ENCODE data around the gene MLANA. TPM values are rescaled to one million over a fixed set of nuclear protein-coding genes. Genes with fewer than 3 reads are reported as not detected.

The MLANA gene
- total RNA-seq, 1 experiment from 2014 or later, result not detected

DNA sequence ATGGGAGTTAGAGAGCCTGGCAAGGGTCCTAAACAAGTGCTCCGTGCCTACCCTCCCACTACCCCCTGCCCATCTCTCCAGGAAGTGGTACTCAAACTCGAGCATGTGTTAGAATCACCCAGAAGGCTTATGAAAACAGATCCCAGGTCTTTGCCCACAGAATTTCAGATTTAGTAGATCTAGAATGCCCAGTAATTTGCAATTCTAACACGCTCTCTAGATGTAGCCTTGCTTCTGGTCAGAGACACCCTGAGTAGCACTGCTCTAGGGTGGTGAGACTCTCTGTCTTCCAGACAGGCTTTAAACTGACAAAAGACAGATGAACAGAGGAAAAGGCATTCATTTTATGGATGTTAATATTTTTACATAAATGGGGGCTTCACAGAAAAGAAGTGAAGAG, 37.1 kb upstream of the MLANA start:
- no peak overlapping the region for H3K27ac Mint-ChIP-seq
- no peak for DNase-seq (ENCODE audit: low spot score)
- no peaks in the 10 kb centered on the region for H3K4me1 Mint-ChIP-seq
- TF ChIP-seq SOX15 (CRISPR knock-in tag; IDR thresholded peaks at IDR 0.05) (no peak), GABPB1 (CRISPR knock-in tag; IDR thresholded peaks at IDR 0.05) (no peak)
- TF ChIP-seq, protein P1, sequence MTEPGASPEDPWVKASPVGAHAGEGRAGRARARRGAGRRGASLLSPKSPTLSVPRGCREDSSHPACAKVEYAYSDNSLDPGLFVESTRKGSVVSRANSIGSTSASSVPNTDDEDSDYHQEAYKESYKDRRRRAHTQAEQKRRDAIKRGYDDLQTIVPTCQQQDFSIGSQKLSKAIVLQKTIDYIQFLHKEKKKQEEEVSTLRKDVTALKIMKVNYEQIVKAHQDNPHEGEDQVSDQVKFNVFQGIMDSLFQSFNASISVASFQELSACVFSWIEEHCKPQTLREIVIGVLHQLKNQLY (CRISPR knock-in tag; IDR thresholded peaks at IDR 0.05), result no peak
- TF ChIP-seq, protein P2, sequence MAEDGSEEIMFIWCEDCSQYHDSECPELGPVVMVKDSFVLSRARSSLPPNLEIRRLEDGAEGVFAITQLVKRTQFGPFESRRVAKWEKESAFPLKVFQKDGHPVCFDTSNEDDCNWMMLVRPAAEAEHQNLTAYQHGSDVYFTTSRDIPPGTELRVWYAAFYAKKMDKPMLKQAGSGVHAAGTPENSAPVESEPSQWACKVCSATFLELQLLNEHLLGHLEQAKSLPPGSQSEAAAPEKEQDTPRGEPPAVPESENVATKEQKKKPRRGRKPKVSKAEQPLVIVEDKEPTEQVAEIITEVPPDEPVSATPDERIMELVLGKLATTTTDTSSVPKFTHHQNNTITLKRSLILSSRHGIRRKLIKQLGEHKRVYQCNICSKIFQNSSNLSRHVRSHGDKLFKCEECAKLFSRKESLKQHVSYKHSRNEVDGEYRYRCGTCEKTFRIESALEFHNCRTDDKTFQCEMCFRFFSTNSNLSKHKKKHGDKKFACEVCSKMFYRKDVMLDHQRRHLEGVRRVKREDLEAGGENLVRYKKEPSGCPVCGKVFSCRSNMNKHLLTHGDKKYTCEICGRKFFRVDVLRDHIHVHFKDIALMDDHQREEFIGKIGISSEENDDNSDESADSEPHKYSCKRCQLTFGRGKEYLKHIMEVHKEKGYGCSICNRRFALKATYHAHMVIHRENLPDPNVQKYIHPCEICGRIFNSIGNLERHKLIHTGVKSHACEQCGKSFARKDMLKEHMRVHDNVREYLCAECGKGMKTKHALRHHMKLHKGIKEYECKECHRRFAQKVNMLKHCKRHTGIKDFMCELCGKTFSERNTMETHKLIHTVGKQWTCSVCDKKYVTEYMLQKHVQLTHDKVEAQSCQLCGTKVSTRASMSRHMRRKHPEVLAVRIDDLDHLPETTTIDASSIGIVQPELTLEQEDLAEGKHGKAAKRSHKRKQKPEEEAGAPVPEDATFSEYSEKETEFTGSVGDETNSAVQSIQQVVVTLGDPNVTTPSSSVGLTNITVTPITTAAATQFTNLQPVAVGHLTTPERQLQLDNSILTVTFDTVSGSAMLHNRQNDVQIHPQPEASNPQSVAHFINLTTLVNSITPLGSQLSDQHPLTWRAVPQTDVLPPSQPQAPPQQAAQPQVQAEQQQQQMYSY (CRISPR knock-in tag; IDR thresholded peaks at IDR 0.05), result no peak
- TF ChIP-seq, protein P3, sequence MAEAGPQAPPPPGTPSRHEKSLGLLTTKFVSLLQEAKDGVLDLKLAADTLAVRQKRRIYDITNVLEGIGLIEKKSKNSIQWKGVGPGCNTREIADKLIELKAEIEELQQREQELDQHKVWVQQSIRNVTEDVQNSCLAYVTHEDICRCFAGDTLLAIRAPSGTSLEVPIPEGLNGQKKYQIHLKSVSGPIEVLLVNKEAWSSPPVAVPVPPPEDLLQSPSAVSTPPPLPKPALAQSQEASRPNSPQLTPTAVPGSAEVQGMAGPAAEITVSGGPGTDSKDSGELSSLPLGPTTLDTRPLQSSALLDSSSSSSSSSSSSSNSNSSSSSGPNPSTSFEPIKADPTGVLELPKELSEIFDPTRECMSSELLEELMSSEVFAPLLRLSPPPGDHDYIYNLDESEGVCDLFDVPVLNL (CRISPR knock-in tag; IDR thresholded peaks at IDR 0.05; ENCODE audit: borderline replicate concordance, low read depth), result no peak
- H3K9me3 Mint-ChIP-seq, result no peaks in the 10 kb centered on the region
- ATAC-seq, result no peak
- no peaks in the 10 kb centered on the region; the same call in none of the 2 replicates for H3K27me3 Mint-ChIP-seq (ENCODE audit: low read depth)
- ChIA-PET POLR2A (no interaction called here), CTCF (interaction anchor here (1.6 kb wide), 1 partner anchor 21 kb away, joined by 5 read pairs; the partner anchor contains the start of gene ERMP1)
- H3K4me3 Mint-ChIP-seq, result no peak overlapping the region
- no peaks in the 10 kb centered on the region for H3K36me3 Mint-ChIP-seq

DNA sequence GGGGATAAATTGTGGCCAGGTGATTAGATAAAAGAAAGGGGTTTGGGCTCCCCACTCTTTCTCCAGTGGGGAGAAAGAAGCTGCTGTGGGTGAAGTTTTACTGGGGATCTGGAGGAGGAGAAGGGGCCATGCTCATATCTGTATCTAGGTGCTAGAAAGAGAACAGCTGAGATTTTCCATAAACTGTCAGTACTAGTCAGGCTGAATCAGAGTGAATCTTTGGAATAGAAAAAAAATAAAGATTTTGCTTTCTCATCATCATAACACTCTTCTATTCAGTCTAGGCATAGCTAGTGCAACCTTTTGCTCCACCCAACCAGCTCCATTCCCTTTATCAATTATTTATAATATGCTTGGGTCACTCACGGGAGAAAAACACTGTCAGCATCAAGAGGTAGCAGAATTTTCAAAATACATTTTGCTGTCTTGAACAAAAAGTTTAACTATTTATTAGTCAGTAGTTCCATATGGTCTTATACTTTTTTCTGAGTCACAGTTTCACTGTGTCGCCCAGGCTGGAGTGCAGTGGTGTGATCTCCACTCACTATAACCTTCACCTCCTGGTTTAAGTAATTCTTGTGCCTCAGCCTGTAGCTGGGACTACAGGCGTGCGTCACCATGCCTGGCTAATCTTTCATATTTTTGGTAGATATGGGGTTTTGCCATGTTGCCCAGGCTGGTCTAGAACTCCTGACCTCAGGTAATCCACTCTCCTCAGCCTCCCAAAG, 36.5 kb upstream of the MLANA start:
- Mint-ChIP-seq H3K9me3 (no peaks in the 10 kb centered on the region), H3K4me3 (no peak overlapping the region), H3K36me3 (no peaks in the 10 kb centered on the region), H3K27ac (no peak overlapping the region), H3K4me1 (no peaks in the 10 kb centered on the region), H3K27me3 (ENCODE audit: low read depth) (no peaks in the 10 kb centered on the region; the same call in none of the 2 replicates)
- CTCF ChIA-PET, result no interaction called here
- no peak for TF ChIP-seq TEAD1 (CRISPR knock-in tag; IDR thresholded peaks at IDR 0.05)
- POLR2A ChIA-PET, result no interaction called here
- ATAC-seq (no peak), DNase-seq (ENCODE audit: low spot score) (no peak)

DNA sequence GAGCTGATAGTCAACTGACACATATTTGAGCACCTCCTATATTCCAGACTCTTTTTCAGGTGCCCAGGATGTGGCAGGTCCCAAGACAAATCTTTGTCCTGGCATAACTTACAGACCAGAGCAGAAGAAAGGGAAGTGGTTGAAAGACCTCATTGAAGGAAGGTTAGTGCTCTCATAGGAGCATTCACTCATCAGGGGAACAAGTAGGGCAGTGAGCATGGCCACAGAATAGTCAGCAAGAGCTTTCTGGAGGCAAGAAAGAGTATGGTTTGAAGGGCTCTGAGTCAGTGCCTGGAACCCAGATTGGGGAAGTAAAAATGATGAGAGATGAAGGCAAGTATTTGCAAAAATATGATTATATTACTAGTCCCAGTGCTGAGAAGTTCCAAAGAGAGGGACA, 32.8 kb upstream of the MLANA start:
- no peak for DNase-seq (ENCODE audit: low spot score)
- ChIA-PET CTCF (interaction anchor here (1.4 kb wide), 1 partner anchor 25 kb away, joined by 5 read pairs; the partner anchor contains the start of gene ERMP1), POLR2A (no interaction called here)
- Mint-ChIP-seq H3K36me3 (no peaks in the 10 kb centered on the region), H3K4me1 (no peaks in the 10 kb centered on the region; the same call in 1 of the 2 replicates), H3K4me3 (no peak overlapping the region), H3K27me3 (ENCODE audit: low read depth) (no peaks in the 10 kb centered on the region; the same call in 1 of the 2 replicates), H3K27ac (no peak overlapping the region), H3K9me3 (no peaks in the 10 kb centered on the region)
- no peak for ATAC-seq
- TF ChIP-seq, protein P4, sequence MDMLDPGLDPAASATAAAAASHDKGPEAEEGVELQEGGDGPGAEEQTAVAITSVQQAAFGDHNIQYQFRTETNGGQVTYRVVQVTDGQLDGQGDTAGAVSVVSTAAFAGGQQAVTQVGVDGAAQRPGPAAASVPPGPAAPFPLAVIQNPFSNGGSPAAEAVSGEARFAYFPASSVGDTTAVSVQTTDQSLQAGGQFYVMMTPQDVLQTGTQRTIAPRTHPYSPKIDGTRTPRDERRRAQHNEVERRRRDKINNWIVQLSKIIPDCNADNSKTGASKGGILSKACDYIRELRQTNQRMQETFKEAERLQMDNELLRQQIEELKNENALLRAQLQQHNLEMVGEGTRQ (CRISPR knock-in tag; IDR thresholded peaks at IDR 0.05), result no peak

DNA sequence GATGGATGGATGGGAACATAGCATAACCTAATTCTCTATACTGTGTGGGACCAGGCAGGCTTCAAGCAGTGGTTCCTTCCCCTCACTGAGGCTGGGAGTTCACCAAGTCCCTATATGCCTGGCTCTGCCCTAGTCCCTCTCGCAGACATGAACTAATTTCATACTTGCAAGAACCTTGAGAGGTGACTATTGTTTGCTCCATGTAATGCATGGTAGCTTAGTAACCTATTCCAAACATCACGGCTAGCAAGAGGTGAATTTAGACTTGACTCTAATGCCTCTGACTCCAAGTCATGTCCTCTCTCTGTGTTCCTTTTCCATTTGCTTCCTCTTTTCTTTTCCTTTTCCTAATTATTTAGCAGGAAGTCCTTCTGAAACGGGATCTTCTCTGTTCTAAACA, 31.9 kb upstream of the MLANA start:
- no peak for ATAC-seq
- Mint-ChIP-seq H3K27me3 (ENCODE audit: low read depth) (no peaks in the 10 kb centered on the region; the same call in 1 of the 2 replicates), H3K4me3 (no peak overlapping the region), H3K9me3 (no peaks in the 10 kb centered on the region), H3K4me1 (no peaks in the 10 kb centered on the region; the same call in 1 of the 2 replicates), H3K27ac (no peak overlapping the region), H3K36me3 (no peaks in the 10 kb centered on the region)
- DNase-seq (ENCODE audit: low spot score), result no peak
- POLR2A ChIA-PET, result no interaction called here
- CTCF ChIA-PET, result interaction anchor here (1.3 kb wide), 1 partner anchor 28 kb away, joined by 5 read pairs; no protein-coding TSS in a partner anchor
- TF ChIP-seq ESRRA (CRISPR knock-in tag; IDR thresholded peaks at IDR 0.05; ENCODE audit: borderline replicate concordance) (no peak), GABPB1 (CRISPR knock-in tag; IDR thresholded peaks at IDR 0.05) (no peak), ZNF671 (CRISPR knock-in tag; IDR thresholded peaks at IDR 0.05) (no peak), OVOL2 (CRISPR knock-in tag; IDR thresholded peaks at IDR 0.05; ENCODE audit: borderline replicate concordance) (no peak), ZBTB21 (CRISPR knock-in tag; IDR thresholded peaks at IDR 0.05; ENCODE audit: borderline replicate concordance) (no peak), TEAD4 (CRISPR knock-in tag; IDR thresholded peaks at IDR 0.05) (no peak), IRF2 (CRISPR knock-in tag; IDR thresholded peaks at IDR 0.05; ENCODE audit: borderline replicate concordance, low read depth) (no peak), SMAD3 (CRISPR knock-in tag; IDR thresholded peaks at IDR 0.05; ENCODE audit: borderline replicate concordance) (no peak)
- TF ChIP-seq, protein P5, sequence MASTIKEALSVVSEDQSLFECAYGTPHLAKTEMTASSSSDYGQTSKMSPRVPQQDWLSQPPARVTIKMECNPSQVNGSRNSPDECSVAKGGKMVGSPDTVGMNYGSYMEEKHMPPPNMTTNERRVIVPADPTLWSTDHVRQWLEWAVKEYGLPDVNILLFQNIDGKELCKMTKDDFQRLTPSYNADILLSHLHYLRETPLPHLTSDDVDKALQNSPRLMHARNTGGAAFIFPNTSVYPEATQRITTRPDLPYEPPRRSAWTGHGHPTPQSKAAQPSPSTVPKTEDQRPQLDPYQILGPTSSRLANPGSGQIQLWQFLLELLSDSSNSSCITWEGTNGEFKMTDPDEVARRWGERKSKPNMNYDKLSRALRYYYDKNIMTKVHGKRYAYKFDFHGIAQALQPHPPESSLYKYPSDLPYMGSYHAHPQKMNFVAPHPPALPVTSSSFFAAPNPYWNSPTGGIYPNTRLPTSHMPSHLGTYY (CRISPR knock-in tag; IDR thresholded peaks at IDR 0.05), result no peak
- TF ChIP-seq, protein P6, sequence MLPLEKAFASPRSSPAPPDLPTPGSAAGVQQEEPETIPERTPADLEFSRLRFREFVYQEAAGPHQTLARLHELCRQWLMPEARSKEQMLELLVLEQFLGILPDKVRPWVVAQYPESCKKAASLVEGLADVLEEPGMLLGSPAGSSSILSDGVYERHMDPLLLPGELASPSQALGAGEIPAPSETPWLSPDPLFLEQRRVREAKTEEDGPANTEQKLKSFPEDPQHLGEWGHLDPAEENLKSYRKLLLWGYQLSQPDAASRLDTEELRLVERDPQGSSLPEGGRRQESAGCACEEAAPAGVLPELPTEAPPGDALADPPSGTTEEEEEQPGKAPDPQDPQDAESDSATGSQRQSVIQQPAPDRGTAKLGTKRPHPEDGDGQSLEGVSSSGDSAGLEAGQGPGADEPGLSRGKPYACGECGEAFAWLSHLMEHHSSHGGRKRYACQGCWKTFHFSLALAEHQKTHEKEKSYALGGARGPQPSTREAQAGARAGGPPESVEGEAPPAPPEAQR (CRISPR knock-in tag; IDR thresholded peaks at IDR 0.05), result no peak
- TF ChIP-seq, protein P7, sequence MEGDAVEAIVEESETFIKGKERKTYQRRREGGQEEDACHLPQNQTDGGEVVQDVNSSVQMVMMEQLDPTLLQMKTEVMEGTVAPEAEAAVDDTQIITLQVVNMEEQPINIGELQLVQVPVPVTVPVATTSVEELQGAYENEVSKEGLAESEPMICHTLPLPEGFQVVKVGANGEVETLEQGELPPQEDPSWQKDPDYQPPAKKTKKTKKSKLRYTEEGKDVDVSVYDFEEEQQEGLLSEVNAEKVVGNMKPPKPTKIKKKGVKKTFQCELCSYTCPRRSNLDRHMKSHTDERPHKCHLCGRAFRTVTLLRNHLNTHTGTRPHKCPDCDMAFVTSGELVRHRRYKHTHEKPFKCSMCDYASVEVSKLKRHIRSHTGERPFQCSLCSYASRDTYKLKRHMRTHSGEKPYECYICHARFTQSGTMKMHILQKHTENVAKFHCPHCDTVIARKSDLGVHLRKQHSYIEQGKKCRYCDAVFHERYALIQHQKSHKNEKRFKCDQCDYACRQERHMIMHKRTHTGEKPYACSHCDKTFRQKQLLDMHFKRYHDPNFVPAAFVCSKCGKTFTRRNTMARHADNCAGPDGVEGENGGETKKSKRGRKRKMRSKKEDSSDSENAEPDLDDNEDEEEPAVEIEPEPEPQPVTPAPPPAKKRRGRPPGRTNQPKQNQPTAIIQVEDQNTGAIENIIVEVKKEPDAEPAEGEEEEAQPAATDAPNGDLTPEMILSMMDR (IDR thresholded peaks at IDR 0.05), result no peak
